ENCODE measurements around the gene IGF2. TPM values are rescaled to one million over a fixed set of nuclear protein-coding genes. Genes with fewer than 3 reads are reported as not detected.

Gene IGF2
- total RNA-seq, 1 experiment from 2014 or later: 5.0 TPM

DNA sequence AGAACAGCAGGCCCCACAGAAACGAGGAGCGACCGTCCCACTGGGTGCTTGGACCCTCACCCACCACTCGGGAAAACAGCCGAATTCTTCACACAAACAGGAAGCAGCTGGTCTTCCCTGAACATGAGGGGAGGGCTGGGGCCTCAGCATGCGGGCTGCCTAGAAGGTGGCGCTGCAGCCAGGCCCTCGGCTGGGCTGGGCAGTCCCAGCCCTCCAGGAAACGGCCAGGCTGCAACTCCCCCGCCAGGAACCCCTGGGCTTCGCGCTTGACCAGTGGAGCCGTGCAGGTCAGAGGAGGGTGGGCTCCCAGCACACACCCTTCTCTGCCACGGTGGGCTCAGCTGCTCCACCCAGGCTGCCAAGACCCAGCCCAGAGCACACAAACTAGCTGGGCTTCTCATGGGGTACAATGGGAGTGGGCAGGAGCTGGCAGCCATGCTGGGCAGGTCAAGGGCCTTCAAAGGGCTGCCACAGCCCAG is 29.6 kb downstream of the IGF2 start:
- intact Hi-C loops (cut with micrococcal nuclease): no loop called here
- H3K9ac ChIP-seq (ENCODE audit: low read length): no peak overlapping the region
- no peaks in the 10 kb centered on the region for H3K4me1 ChIP-seq (ENCODE audit: insufficient read depth, low read length)
- no peak for DNase-seq
- no peaks in the 10 kb centered on the region for H3K36me3 ChIP-seq (ENCODE audit: low read depth, low read length)
- no peak overlapping the region for H3K4me2 ChIP-seq (ENCODE audit: low read length)
- BruUV-seq (replicated peaks): no TSS peak
- no peak overlapping the region for H3K27ac ChIP-seq (ENCODE audit: low read length)
- no peaks in the 10 kb centered on the region for H4K20me1 ChIP-seq (ENCODE audit: low read length)
- no peaks in the 10 kb centered on the region for H3K9me2 ChIP-seq (replicated peaks; ENCODE audit: low read length)
- no peaks in the 10 kb centered on the region for H3K9me3 ChIP-seq (ENCODE audit: low read length)
- ATAC-seq: no peak
- TF ChIP-seq EZH2 (IDR thresholded peaks at IDR 0.05; ENCODE audit: low read length, unreplicated experiment) (no peak), CTCF (conservative IDR thresholded peaks at IDR 0.05; ENCODE audit: low read depth, low read length) (no peak), EZH2phosphoT487 (IDR thresholded peaks at IDR 0.05; ENCODE audit: borderline replicate concordance, low read length) (no peak)
- H3K4me3 ChIP-seq (ENCODE audit: low read length): no peak overlapping the region
- no peaks in the 10 kb centered on the region for H3K27me3 ChIP-seq (ENCODE audit: low read length)
- no peak overlapping the region for H2AFZ ChIP-seq (ENCODE audit: low read length)
- no peaks in the 10 kb centered on the region for H3K79me2 ChIP-seq (ENCODE audit: low read length)
- ChIA-PET CTCF (no interaction called here), POLR2A (ENCODE audit: unreplicated experiment) (no interaction called here)
- no peaks in the 10 kb centered on the region for H3F3A ChIP-seq (ENCODE audit: low read length, unreplicated experiment)

DNA sequence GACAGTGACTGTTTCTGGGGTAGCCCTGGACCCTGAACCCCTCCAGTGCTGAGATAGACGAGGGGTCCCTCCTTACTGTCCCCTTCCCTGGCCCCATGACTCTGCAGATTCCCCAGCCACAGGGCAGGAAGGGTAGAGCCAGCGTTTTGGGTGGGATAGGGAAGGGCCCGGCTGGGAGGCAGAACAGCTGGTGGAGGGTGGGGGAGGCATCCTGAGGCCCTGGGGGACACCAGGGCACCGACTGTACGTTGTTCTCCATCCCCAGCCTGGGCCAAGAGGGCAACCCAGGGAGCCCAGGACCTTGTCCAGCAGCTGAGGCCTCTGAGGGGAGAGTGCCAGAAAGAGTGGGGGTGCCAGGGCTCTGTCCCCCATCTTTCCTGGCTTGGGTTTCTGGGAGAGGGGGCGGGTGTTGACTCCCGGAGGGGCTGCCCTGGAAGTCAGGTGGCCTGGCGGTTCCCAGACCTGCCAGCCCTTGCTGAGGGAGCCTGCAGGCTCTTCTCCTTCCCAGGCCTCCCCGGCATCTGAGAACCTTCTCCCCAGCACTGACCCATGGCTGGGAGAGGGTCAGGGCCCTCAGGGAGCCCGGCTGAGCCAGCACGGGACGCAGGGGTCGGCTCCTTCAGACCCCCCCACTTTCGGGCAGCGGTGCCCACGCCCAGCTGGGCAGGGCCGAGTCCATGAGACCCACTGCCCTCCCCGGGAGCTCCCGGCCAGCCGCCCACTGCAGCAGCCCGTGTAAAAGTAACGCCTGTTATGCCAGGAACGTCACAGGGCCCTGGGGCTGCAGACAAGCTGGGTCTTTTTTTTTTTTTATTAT is 30.3 kb downstream of the IGF2 start:
- Histone ChIP-seq H3K27me3 (ENCODE audit: low read length) (no peaks in the 10 kb centered on the region), H3F3A (ENCODE audit: low read length, unreplicated experiment) (no peaks in the 10 kb centered on the region), H3K4me3 (ENCODE audit: low read length) (no peak overlapping the region), H3K27ac (ENCODE audit: low read length) (no peak overlapping the region), H3K4me2 (ENCODE audit: low read length) (no peak overlapping the region), H3K79me2 (ENCODE audit: low read length) (no peaks in the 10 kb centered on the region), H3K36me3 (ENCODE audit: low read depth, low read length) (no peaks in the 10 kb centered on the region), H4K20me1 (ENCODE audit: low read length) (no peaks in the 10 kb centered on the region), H3K9me3 (ENCODE audit: low read length) (no peaks in the 10 kb centered on the region), H2AFZ (ENCODE audit: low read length) (no peak overlapping the region), H3K9ac (ENCODE audit: low read length) (no peak overlapping the region), H3K4me1 (ENCODE audit: insufficient read depth, low read length) (no peaks in the 10 kb centered on the region), H3K9me2 (replicated peaks; ENCODE audit: low read length) (no peaks in the 10 kb centered on the region)
- ChIA-PET POLR2A (ENCODE audit: unreplicated experiment) (no interaction called here), CTCF (no interaction called here)
- no peak for DNase-seq
- BruUV-seq (replicated peaks): no TSS peak
- intact Hi-C loops (cut with micrococcal nuclease): no loop called here
- TF ChIP-seq EZH2phosphoT487 (IDR thresholded peaks at IDR 0.05; ENCODE audit: borderline replicate concordance, low read length) (no peak), EZH2 (IDR thresholded peaks at IDR 0.05; ENCODE audit: low read length, unreplicated experiment) (no peak), CTCF (conservative IDR thresholded peaks at IDR 0.05; ENCODE audit: low read depth, low read length) (no peak)
- no peak for ATAC-seq

DNA sequence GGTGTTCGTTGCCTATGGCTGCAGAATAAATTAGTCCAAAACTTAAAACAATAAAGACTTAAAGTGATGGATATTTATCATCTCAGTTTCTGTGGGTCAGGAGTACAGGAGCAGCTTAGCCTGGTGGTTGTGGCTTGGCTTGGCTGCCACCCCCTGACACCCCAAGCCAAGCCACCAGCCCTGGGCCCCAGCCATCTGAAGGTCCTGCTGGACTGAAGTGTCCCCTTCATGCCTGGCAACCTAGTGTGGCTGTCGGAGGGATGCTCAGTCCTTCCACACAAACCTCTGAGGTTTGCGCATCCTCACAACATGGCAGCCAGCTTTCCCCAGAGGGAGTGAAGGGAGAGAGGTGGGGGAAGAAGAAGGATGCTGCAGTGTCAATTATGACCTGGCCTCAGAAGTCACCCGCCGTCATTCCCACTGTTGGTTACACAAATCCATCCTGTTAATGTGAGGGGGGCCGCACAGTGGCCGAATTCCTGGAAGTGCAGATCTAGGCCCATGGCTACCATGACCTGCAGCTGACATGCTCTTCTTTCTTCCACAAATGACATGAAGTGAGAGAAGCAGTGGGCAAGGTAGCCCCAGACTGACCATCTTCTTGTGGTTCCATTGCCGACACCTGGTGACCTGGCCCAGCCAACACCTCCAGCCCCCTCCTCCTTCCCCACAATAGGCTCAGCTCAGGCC is 31.1 kb downstream of the IGF2 start:
- no peak overlapping the region for H3K4me3 ChIP-seq (ENCODE audit: low read length)
- H3K36me3 ChIP-seq (ENCODE audit: low read depth, low read length): no peaks in the 10 kb centered on the region
- no peaks in the 10 kb centered on the region for H3K9me2 ChIP-seq (replicated peaks; ENCODE audit: low read length)
- no peak overlapping the region for H3K27ac ChIP-seq (ENCODE audit: low read length)
- no peak overlapping the region for H3K9ac ChIP-seq (ENCODE audit: low read length)
- H3K9me3 ChIP-seq (ENCODE audit: low read length): no peaks in the 10 kb centered on the region
- no TSS peak for BruUV-seq (replicated peaks)
- intact Hi-C loops (cut with micrococcal nuclease): no loop called here
- TF ChIP-seq CTCF (conservative IDR thresholded peaks at IDR 0.05; ENCODE audit: low read depth, low read length): no peak
- TF ChIP-seq EZH2phosphoT487 (IDR thresholded peaks at IDR 0.05; ENCODE audit: borderline replicate concordance, low read length): no peak
- no peak for TF ChIP-seq EZH2 (IDR thresholded peaks at IDR 0.05; ENCODE audit: low read length, unreplicated experiment)
- no peaks in the 10 kb centered on the region for H4K20me1 ChIP-seq (ENCODE audit: low read length)
- no peaks in the 10 kb centered on the region for H3K79me2 ChIP-seq (ENCODE audit: low read length)
- no peak overlapping the region for H3K4me2 ChIP-seq (ENCODE audit: low read length)
- CTCF ChIA-PET: no interaction called here
- ATAC-seq (no peak), DNase-seq (no peak)
- no peak overlapping the region for H2AFZ ChIP-seq (ENCODE audit: low read length)
- H3K4me1 ChIP-seq (ENCODE audit: insufficient read depth, low read length): no peaks in the 10 kb centered on the region
- POLR2A ChIA-PET (ENCODE audit: unreplicated experiment): no interaction called here
- no peaks in the 10 kb centered on the region for H3F3A ChIP-seq (ENCODE audit: low read length, unreplicated experiment)
- no peaks in the 10 kb centered on the region for H3K27me3 ChIP-seq (ENCODE audit: low read length)

Measured in PC-3 (cell line).